T follicular helper cell (primary cell): ENCODE results near the gene PEX10.
"Not testable (repeated sequence)": the region's sequence is repeated elsewhere in the genome, so short reads cannot be mapped to it uniquely, and the experiment has no call there.

Experiments
- DNase-seq: peaks from one replicate; pipeline ENCODE4 v3.0.0-alpha.2; 2020; ENCODE audit warnings: low read depth

The PEX10 gene

DNA sequence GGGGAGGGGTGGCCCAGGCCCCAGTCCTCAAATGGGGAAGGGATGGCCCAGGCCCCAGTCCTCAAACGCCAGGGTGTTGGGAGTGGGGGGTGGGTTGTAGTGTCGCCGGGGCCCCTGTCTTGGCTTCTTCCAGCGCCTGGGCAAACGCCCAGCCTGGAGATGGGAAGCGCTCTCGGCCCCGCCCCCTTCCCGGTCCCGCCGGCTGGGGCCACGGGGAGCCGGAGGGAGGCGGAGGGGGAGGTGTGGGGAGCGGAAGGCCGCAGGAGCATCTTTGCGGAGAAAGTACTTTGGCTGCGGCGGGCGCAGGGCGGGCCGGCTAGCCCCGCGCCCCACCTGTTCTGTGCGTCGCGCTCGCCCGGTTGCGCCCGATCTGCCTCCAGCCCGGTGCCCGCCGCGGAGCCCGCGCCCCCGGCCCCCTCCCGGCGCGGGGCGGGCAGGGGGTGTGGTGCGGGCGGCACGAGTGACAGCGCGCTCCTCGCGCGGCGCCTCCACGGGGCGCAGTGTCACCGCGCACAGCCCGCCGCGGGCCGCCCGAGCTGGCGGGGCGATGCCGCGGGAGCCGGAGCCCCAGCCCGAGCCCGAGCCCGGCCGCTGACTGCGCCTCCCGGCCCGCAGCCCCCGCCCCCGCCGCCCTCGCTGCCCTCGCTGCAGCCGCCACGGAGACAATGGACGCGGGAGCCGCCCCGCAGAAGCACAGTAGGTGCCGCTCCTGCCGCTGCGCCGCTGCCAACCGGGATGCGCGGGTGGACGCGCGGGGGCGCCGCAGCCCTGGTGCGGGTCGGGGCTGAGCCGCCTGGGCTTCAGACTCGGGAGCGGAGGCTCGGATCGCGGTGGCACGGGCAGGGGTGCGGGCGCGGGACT, 31.1 kb upstream of the PEX10 start:
- DNase-seq, result peak; percentile 7

DNA sequence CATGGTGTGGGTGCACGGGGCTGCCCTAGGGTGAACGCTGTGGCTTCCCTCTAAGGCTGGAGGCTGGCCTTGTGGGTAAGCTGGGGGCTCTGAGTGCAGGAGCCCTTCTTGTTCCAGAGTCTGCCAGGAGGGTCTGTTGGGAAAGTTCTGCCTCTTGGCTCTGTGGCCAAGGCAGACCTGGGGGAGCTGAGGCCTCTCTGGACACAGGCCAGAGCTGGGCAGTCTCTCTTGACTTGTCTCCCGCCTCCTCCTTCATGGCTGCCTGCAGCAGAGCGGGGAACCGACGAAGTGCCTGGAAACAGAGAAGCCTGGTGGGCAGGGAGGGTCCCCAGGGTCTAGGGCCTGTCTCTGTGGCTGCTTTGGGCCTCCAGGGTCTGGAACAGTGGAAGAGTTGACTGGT, 30.3 kb upstream of the PEX10 start:
- DNase-seq, result no peak

DNA sequence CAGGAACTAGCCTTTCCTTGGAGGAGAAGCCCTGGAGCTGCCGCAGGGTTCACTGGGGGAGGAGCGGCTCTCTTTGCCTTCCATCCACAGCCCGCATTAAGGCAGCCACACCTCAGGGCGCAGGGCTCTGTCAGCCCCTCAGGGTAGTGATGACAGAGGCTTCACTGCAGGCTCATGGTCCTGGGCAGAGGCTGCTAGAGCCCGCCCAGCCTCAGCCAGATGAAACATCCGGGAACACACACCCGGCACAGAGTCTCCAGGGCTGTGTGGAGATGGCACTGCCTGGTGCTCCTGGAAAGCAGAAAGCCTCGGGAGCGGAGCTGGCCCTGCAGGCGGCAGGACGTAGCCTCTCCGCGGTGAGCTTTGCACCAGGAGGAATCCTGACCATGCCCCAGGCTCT, 29.4 kb upstream of the PEX10 start:
- DNase-seq, result no peak

DNA sequence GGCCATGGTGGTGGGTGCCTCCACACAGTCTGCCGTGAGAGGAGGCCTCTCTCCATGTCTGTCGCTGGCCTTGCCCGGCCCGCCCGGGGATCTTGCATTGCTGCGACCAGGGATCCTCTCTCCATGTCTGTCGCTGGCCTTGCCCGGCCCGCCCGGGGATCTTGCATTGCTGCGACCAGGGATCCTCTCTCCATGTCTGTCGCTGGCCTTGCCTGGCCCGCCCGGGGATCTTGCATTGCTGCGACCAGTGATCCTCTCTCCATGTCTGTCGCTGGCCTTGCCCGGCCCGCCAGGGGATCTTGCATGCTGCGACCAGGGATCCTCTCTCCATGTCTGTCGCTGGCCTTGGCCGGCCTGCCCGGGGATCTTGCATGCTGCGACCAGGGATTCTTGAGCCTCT, 28.0 kb upstream of the PEX10 start:
- DNase-seq, result not testable (repeated sequence)

DNA sequence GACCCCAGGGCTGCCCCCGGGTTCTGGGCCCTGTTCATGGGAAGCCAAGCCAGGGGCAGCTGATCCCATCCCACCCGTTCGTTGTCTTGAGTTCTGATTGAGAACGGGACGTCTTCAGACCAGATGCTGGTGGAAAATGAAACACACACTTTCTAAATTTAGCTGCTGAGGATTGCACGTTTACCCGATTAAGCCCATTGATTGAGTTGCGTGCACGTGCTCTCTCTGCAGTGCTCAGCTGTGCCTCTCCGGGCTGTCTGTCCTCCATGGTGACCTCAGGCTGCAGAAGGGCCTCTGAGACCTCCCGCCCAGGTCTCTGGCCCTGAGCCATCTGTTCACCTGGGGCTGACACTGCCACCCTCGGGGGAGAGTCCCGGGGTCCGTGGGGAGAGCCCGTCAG, 27.0 kb upstream of the PEX10 start:
- no peak for DNase-seq

DNA sequence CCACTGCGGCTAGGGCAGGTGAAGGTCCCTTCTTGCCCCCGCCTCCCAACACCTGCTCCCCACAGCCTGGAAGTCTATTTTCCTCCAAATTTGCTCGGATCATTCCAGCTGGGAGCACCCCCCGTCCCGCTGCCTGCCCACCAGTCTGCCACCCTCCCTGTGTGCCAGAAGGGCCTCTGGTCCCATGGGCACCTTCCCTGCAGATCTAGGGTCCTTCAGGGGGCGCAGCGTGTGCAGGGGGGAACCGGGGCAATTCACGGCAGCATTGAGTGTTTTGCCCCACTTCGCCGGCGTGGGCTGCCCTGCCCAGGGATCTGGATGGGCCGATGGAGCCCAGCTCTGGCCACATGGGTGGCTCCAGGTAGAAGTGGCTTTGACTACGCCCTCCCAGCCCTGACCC, 26.3 kb upstream of the PEX10 start:
- DNase-seq, result no peak

DNA sequence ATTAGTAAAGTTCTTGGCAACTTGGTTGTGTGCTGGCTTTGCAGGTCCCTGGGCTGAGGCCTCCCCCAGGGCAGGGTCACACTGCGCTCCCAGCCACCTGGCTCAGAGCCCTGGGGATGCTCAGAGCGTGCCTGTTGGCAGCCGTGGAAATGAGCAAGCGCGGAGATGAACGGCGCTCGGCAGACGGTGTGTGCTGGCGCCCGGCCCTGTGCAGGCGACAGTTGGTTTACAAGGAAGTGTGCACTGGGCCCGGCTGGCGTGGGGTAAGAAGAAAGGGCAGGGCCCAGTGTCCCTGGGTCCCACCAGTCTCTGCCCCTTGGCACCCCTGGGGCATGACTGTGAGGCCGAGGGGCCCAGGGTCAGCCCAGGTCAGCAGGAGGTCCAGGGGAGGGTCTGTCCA, 25.7 kb upstream of the PEX10 start:
- no peak for DNase-seq

DNA sequence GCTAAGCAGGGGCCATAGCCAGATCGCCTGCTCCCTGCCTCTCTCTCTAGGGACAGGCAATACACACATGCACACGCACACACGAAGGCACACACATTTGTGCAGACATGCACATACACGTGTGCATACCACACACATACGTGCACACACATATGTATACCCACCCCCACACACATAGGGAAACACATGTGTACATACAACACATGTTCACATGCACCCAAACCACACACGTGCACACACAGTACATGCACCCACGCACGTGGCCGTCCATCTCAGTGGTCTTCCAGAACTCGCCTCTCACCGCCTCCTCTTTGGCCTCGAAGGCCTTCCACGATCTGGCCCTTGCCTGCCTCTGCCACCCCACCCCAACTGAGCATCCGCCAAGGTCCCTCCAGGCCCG, 25.3 kb upstream of the PEX10 start:
- no peak for DNase-seq

DNA sequence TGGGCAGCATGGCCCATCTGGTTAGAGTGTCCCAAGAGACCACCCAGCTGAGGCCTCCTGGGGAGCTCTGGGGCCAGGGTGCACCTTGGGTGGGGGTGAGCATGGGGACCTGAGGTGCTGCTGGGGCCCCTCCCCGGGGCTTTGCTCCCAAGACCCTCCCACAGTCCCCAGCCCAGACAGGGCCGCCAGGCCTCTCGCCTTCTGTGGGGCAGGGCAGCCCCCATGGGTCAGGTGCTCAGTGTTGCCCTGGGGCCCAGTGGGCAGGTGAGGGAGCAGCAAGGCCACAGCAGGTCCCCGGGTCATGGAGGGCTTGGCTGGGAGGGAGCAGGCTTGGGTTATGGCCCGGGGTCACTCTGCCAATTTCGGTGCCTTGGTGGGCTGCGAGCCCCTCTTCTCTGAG, 24.5 kb upstream of the PEX10 start:
- DNase-seq, result no peak

DNA sequence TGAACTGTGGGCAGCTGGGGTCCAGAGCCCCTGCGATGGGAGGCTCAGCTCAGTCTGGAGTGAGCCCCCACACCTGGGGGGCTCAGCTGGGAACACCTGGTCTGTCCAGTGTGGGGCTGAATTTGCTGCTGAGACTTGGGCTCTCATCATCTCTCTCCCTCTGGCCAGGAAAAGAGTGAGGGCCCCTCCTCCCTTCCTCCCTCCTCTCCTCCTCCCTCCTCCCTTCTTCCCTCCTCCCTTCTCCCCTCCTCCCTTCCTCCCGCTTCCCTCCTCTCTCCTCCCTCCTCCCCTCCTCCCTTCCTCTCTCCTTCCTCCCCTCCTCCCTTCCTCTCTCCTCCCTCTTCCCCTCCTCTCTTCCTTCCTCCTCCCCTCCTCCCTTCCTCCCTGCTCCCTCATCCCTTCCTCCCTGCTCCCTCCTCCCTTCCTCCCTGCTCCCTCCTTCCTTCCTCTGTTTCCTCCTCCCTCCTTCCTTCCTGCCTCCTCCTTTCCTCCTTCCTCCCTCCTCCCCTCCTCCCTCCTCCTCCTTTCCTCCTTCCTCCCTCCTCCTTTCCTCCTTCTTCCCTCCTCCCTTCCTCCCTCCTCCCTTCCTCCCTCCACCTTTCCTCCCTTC, 23.5 kb upstream of the PEX10 start:
- DNase-seq, result no peak

DNA sequence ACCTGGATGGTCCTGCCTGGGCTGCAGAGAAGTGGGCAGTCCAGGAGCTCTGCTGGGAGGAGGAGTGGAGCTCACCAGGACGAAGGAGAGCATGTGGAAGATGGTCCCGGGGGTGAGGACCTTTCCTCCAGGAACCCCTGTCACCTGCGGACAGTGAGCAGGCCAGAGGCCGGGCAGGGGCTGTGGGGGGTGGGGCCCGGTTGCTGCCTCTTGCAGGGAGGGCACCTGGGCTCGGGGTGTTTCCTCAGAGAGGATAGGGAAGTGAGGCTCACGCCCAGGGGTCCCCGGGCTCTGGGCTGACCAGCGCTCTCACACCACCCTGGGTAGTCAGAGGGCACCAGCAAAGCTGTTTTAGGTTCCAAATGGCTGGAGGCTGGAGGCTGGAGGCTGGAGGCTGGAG, 22.7 kb upstream of the PEX10 start:
- DNase-seq, result no peak

DNA sequence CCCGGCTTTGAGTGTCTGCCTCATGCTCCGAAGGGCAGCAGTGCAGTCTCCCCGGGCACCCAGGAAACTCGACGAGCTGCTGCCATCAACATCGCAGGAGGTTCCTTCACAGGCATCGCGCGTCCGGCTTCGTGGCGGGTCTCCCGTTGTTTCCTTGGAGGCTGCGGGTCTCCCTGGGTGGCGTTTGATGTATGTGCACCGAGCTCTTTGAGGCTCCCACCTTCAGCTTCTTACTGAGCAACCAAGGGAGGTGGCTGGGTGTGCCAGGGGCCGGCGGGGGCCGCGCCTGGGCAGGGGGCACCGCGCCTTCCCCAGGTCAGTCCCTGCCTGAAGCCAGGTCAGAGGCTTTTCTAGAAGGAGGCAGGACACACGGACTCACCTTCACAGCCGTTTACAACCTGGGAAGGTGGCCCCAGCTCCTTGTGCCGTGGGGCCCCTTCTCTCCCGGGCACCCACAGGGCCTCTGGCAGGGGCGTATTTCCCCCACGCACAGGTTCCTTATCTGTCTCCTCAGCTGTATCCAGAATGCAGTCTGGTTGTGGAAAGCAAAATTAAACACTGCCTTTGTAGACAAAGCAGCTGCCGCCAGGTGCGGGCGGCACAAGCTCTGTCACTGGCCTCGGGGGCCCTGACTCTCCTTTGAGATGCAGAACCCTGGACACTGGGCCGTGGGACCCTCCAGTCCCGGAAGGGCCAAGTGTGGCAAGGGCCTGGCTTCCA, 21.7 kb upstream of the PEX10 start:
- no peak for DNase-seq

DNA sequence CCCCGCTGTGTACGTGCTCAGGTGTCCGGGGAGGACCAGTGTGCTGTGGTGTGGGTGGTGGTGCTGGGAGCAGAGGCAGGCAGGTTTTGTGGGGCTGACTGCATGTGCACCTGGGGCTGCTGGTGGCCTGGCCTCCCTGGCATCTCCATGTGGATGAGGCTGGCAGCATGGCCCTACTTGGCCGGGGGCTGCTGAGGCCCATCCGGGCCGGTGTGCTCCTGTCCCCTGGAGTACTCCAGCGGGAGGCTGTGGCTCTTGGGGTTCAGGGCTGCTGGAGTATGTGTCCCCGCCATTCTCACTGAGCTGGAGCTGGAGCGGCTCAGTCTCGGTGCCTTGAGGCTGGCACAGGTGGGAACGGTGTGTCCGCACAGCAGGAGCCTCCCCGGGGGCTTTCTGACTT, 20.8 kb upstream of the PEX10 start:
- DNase-seq, result no peak

DNA sequence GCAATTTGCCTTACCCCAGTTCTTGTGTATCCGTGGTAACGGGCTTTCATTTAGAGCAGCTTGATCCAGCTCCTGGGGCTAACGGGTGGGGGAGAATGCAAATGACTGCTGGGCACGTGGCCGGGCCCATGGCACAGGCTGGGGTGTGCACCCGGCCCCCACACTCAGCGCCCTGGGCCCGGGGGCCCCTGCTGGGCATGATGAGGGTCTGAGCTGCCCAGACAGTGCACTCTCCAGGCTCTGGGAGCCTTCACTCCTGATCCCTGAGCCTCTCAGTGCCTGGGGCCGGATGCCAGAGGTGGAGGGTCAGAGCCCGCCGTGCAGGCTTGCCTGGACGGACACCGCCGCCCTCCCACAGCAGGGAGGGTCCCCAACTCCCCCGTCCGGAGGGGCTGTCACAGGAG, 20.1 kb upstream of the PEX10 start:
- no peak for DNase-seq

DNA sequence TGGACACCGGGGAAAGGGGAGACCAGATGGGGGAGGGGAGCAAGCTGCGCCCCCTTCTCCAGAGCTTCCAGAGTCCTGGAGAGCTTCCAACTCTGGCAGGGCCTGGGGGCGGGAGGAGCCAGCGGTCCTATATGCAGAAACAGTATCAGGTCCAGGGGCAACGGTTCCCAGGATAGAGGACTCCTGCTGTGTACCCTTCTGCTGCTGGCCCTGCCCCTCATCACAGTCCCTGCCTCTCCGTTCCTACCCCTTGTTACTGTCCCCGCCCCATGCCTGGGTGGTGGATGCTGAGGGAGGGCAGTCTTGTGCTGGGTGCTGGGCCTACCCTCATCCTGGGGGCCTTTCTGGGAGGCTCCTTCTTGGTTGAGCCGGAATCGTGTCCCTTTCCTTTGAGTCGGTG, 19.2 kb upstream of the PEX10 start:
- DNase-seq, result no peak

DNA sequence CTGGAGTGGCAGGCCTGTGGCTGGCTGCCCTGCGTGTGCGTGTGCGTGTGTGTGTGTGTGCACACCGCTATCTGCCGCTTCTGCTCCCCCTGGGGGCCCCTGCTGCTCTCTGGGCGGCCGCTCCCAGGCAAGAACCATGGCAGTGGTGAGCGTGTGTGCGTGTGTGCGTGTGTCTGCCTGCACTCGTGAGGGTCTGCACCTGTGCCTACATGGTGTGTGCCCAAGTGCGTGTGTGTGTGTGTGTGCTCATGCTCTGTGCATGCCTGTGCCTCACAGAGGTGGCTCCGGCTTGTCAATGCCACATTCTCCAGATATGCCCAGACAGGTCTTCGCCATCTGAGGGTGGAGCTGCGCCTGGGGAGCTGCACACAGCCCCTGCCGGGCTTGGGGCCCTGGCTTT, 18.7 kb upstream of the PEX10 start:
- DNase-seq, result no peak

DNA sequence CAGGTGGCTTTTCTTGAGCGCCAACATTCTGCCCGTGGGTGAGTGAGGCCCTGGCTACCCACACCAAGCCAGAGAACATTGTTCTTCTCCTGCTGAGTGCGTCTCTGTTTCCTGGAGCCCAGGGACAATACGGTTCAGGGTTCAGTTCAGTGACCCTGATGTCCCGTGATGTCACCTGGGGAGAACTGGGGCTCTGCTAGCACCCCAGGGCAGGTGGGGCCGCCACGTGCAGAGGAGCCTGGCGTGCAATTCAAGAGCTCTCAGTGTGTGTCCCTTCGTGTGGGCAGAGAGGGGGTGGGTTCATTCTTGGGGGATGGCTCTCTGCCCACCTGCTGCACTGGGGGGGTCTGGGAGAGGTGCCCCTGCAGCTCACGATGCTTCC, 18.2 kb upstream of the PEX10 start:
- no peak for DNase-seq

DNA sequence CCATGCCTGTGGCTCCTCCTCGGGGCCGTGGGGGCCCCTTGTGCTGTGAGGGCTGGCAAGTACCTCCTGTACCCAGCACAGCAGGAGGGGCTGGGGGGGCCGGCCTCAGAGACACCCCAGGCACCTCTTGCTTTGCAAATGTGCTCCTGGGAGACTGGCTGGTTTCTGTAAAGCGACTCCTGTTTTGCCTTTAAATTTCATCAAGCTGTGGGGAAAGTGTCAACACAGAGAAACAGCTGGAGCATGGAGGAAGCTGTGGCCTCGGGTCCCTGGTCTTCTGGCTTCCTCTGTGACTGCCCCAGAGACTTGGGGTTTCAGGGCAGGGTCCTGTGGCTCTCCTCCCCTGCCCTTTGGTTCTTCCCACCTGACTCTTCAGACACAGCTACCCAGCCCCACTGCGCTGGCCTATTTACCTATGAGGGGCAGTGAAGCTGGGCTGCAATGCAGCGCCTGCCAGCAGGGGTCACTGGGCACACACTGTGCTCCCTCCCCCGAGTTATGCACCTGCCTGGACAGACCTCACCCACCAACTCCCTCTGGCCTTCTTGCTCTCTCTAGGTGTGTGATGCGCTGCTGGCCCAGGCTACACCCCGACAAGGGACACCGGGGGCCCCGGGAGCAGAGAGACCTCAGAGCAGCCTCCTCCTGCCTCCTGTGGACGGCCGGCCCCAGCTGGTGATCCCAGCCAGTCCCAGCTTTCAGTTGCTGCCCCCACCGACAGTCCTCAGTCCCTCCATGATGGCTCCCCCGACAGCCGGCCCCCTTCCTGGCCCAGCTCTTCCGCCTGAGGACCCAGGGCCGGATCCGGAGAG, 17.6 kb upstream of the PEX10 start:
- no peak for DNase-seq

DNA sequence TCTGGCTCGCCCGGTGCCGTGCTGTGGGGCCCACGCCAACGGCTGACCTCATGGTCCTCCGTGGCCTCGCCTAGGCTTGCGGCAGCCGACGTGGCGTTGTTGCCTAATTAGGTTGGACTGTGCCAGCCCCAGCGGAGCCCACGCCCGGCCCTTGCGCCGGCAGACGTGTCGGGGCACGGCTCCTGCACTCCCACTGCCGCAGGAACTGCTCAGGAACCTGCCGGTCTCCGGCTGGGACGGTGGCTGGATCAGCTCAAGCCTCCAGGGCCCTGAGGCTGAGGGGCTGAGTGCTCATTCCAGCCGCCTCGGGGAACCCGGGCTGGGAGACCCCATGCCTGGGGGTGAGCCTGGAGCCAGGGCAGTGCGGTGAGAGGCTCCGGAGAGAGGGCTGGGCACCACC, 16.1 kb upstream of the PEX10 start:
- DNase-seq, result no peak

DNA sequence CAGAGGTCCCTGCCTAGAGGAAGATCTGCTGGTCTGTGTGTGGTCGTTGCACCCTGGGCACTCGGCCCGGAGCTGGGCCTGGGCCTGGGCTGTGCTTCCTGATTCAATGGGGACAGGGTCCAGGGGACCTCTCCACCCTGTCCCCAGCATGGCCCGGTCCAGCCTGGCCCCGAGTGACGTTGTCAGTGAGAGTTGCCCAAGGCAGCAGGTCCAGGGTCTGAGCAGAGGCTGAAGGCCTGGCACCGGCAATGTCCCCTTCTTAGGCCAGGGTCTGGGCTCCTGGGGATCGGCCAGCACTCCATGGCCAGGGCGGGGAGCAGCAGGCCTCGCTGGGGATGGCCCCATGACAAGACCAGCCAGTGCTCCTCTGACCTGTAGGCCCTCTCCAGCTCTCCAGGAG, 15.6 kb upstream of the PEX10 start:
- DNase-seq, result no peak

DNA sequence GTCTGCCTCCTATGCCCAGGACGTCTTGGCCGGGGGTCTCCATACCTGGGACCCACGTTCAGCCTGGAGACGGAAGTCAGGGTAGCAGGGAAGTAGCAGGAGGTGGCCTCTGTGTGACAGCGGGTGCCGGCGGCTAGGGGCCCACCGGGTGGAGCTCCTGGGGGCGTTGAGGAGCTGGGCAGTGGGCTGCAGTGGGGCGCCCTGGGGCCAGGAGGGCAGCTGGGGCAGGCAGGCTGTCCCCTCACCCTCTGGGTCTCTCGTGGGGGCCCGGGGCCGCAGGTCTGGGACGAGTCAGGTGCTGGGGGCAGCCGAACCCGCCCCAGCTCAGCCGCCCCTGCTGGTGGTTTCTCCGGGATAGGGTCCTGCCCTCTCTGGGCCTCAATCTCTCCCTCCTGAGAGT, 14.7 kb upstream of the PEX10 start:
- DNase-seq, result no peak

DNA sequence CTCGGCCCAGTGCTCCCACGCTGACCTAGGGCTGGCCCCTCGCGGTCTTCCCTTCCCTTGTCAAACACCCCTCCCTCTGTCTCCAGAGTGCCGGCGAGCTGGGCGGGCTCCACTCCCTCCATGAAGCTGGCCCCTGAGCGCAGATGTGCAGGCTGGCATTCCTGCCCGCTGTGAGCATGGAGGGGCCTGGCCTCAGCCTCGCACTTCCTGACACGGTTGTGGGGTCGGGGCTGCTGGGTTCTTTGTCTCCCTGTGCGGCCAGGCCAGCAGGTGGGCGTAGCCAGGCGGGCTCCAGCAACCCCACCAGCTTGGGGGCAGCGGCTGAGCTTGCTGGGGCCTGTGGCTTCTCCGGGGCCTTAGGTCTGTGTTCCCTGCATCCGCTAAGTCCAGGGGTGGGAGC, 14.2 kb upstream of the PEX10 start:
- DNase-seq, result no peak
